B cell (primary cell): ENCODE data around the gene PDZD7. TPM values are rescaled to one million over a fixed set of nuclear protein-coding genes. Genes with fewer than 3 reads are reported as not detected.

Experiments
- ATAC-seq: fragments of 200-7000 bp; cut with Tn5 transposase; one replicate; pipeline ENCODE4 v1.10.0; 2021; ENCODE audit warnings: low read depth, mild to moderate bottlenecking, moderate number of reproducible peaks, moderate library complexity
- CTCF ChIA-PET: fragments of 350-600 bp; sonication (Branson Sonifier 250); formaldehyde crosslinking; loops from one replicate; lab custom pipeline; 2021; ENCODE audit warnings: antibody characterized with exemption, inconsistent platforms; lab: Charles Lee
- POLR2A ChIA-PET: fragments of 350-600 bp; sonication (Branson Sonifier 250); formaldehyde crosslinking; loops from one replicate; lab custom pipeline; 2021; ENCODE audit warnings: antibody characterized with exemption; lab: Charles Lee
- DNase-seq: peaks from one replicate; pipeline ENCODE4 v3.0.0; 2013
- H2AFZ ChIP-seq: 2 replicates; pipeline ENCODE4 v1.6.1; 2012; ENCODE audit warnings: mild to moderate bottlenecking, low read depth, low read length; ENCODE audit not compliant: insufficient read depth, poor library complexity, severe bottlenecking
- H3K27ac ChIP-seq, 2 donors: 1 replicate in 1 of 2; 2 replicates in 1 of 2; pipeline ENCODE4 v1.5.1; 2012 to 2013; ENCODE audit warnings: low read length in 2 of 2, mild to moderate bottlenecking in 2 of 2, moderate library complexity in 1 of 2
- H3K27me3 ChIP-seq, 4 experiments: fragments of 200-600 bp in 1 of 4; sonication (generic) in 1 of 4; replicated peaks in 1 of 4; 1 replicate in 2 of 4; 2 replicates in 2 of 4; pipeline versions ENCODE4 v1.6.1 to v1.7.0; 2013 to 2016; ENCODE audit warnings: low read length in 3 of 4, mild to moderate bottlenecking in 2 of 4, mixed read lengths in 1 of 4, moderate library complexity in 1 of 4; ENCODE audit not compliant: insufficient read depth in 4 of 4, control insufficient read depth in 3 of 4; ENCODE audit errors: control extremely low read depth in 1 of 4
- H3K36me3 ChIP-seq, 2 experiments: replicated peaks in 1 of 2; 1 replicate in 1 of 2; 2 replicates in 1 of 2; pipeline versions ENCODE4 v1.6.1 to v1.7.1; 2013; ENCODE audit warnings: low read length in 1 of 2; ENCODE audit not compliant: insufficient read depth in 2 of 2, control insufficient read depth in 1 of 2; ENCODE audit errors: control extremely low read depth in 1 of 2, extremely low read depth in 1 of 2
- H3K4me1 ChIP-seq, 2 donors: fragments of 200-600 bp in 1 of 2; sonication (generic) in 1 of 2; 1 replicate in 1 of 2; 2 replicates in 1 of 2; pipeline versions ENCODE4 v1.5.1 to v1.6.1; 2013 to 2017; ENCODE audit warnings: low read length in 2 of 2; ENCODE audit not compliant: control insufficient read depth in 2 of 2, insufficient read depth in 2 of 2
- H3K4me2 ChIP-seq: replicated peaks from 2 replicates; pipeline ENCODE3; 2012; ENCODE audit warnings: mild to moderate bottlenecking, low read depth, low read length; ENCODE audit not compliant: poor library complexity, severe bottlenecking
- H3K4me3 ChIP-seq, 5 experiments: fragments of 200-600 bp in 1 of 5; sonication (generic) in 1 of 5; 1 replicate in 3 of 5; 2 replicates in 2 of 5; pipeline versions ENCODE4 v1.5.1 to v1.7.0; 2011 to 2016; ENCODE audit warnings: low read length in 4 of 5, mild to moderate bottlenecking in 4 of 5, low read depth in 2 of 5, control low read depth in 1 of 5, moderate library complexity in 1 of 5; ENCODE audit not compliant: insufficient read depth in 1 of 5; ENCODE audit errors: control extremely low read depth in 1 of 5, extremely low read depth in 1 of 5
- H3K79me2 ChIP-seq: fragments of 200-600 bp; sonication (generic); one replicate; pipeline ENCODE4 v1.6.0; 2016; ENCODE audit warnings: low read length; ENCODE audit not compliant: control insufficient read depth, insufficient read depth
- H3K9ac ChIP-seq: fragments of 200-600 bp; sonication (generic); 2 replicates; pipeline ENCODE4 v1.6.1; 2017; ENCODE audit warnings: mild to moderate bottlenecking, low read length, moderate library complexity
- H3K9me3 ChIP-seq, 3 donors: one replicate each; pipeline versions ENCODE4 v1.6.1 to v1.7.1; 2013; ENCODE audit warnings: low read length in 2 of 3; ENCODE audit not compliant: control insufficient read depth in 2 of 3, insufficient read depth in 1 of 3; ENCODE audit errors: control extremely low read depth in 1 of 3
- H4K20me1 ChIP-seq: 2 replicates; pipeline ENCODE4 v1.6.0; 2012; ENCODE audit warnings: mild to moderate bottlenecking, low read length; ENCODE audit not compliant: insufficient read depth, control insufficient read depth, poor library complexity, severe bottlenecking
- H3K27ac Mint-ChIP-seq: one replicate; pipeline ENCODE4 v1.8.0; 2021; ENCODE audit warnings: mixed read lengths
- H3K27me3 Mint-ChIP-seq: one replicate; pipeline ENCODE4 v1.8.0; 2021; ENCODE audit warnings: mixed read lengths
- H3K4me1 Mint-ChIP-seq: one replicate; pipeline ENCODE4 v1.8.0; 2021; ENCODE audit warnings: mixed read lengths
- H3K4me3 Mint-ChIP-seq: one replicate; pipeline ENCODE4 v1.8.0; 2021; ENCODE audit warnings: mixed read lengths
- H3K9me3 Mint-ChIP-seq: one replicate; pipeline ENCODE4 v1.8.0; 2022; ENCODE audit warnings: mixed read lengths; ENCODE audit not compliant: insufficient read depth
- EZH2 ChIP-seq: IDR thresholded peaks from 2 replicates; pipeline ENCODE4 v1.6.1; 2012; ENCODE audit warnings: borderline replicate concordance, low read depth, mild to moderate bottlenecking, moderate library complexity, low read length; ENCODE audit not compliant: insufficient read depth, poor library complexity, severe bottlenecking
- WGBS: methylation state at CpG from one replicate; pipeline ENCODE4 v1.1.5; 2013; ENCODE audit warnings: missing lambda C conversion rate; ENCODE audit not compliant: insufficient coverage; 5-methylcytosine and 5-hydroxymethylcytosine counted together
- intact Hi-C: fragments of 100-400 bp; cut with micrococcal nuclease; formaldehyde crosslinking; loops from one replicate; pipeline ENCODE4 v1.10.0; 2022
- polyA plus RNA-seq: library from polyadenylated mRNA; depleted of rRNA; stranded (reverse); fragments of >200 nt; gene quantifications from 2 replicates; pipeline ENCODE4 v1.2.3, GENCODE V29; 2012
- total RNA-seq, 2 donors: library from RNA; stranded (reverse); fragments of 120-200 nt in 1 of 2; gene quantifications; 1 replicate in 1 of 2; 2 replicates in 1 of 2; pipeline versions ENCODE4 v1.2.3 to v1.2.4, GENCODE V29; 2013 to 2022
- TF ChIP-seq, protein P1 (sequence below): fragments of 200-600 bp; IDR thresholded peaks from one replicate; pipeline ENCODE4 v1.8.0; 2022; ENCODE audit warnings: antibody characterized with exemption, mild to moderate bottlenecking

Gene PDZD7
- total and polyA plus RNA-seq, 2 donors (not counting 1 experiment from before 2014, with no cell fraction given), result 0.64 to 0.69 TPM

DNA sequence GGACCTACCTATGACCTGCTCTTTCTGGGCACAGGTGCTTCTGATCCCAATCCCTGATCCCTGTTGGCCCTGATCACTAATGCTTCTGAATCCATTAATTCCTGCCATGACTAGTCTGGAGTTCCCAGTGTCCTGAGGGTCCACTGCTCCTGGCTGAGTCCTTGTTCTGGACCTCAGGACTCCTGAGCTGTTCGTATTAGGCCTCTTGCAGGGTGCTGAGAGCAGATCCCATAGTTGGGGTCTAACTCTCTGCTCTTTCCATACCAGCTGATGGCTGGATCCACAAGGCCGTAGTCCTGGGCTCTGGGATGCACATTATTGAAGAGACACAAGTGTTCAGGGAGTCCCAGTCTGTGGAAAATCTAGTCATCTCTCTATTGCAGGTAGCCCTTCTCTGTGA is 50.6 kb downstream of the PDZD7 start:
- POLR2A ChIA-PET, result no interaction called here
- ATAC-seq, result no peak

DNA sequence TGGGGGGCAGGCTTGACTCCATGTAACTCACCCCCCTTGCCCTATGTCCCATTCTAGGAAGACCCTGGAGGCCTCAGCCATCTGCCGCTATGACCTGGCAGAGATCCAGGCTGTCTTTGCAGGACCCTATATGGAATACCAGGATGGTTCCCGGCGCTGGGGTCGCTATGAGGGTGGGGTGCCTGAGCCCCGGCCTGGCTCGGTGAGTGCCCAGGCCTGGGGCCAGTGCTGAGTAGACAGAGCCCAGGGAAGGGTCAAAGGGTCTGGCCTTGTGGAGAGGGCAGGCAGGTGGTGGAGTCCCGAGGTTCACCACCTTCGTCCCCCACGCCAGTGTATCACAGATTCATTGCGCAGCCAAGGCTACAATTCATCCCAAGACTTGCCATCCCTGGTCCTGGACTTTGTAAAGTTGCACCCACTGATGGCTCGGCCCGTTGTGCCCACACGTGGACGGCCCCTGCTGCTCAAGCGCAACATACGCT is 51.1 kb downstream of the PDZD7 start:
- no peaks in the 10 kb centered on the region for H3K4me1 ChIP-seq
- no peaks in the 10 kb centered on the region for H3K4me1 Mint-ChIP-seq
- no peaks in the 10 kb centered on the region for H3K27me3 Mint-ChIP-seq
- no peaks in the 10 kb centered on the region for H3K79me2 ChIP-seq
- TF ChIP-seq, protein P1, sequence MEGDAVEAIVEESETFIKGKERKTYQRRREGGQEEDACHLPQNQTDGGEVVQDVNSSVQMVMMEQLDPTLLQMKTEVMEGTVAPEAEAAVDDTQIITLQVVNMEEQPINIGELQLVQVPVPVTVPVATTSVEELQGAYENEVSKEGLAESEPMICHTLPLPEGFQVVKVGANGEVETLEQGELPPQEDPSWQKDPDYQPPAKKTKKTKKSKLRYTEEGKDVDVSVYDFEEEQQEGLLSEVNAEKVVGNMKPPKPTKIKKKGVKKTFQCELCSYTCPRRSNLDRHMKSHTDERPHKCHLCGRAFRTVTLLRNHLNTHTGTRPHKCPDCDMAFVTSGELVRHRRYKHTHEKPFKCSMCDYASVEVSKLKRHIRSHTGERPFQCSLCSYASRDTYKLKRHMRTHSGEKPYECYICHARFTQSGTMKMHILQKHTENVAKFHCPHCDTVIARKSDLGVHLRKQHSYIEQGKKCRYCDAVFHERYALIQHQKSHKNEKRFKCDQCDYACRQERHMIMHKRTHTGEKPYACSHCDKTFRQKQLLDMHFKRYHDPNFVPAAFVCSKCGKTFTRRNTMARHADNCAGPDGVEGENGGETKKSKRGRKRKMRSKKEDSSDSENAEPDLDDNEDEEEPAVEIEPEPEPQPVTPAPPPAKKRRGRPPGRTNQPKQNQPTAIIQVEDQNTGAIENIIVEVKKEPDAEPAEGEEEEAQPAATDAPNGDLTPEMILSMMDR, result no peak
- TF ChIP-seq EZH2, result no peak
- ChIA-PET CTCF (interaction anchor here (1.3 kb wide), 1 partner anchor 11 kb away, joined by 3 read pairs; the partner anchor contains the start of gene SEMA4G), POLR2A (no interaction called here)
- ATAC-seq (no peak), DNase-seq (no peak)
- H3K36me3 ChIP-seq, result peaks cover 0 to 30% of the 10 kb centered on the region in 2 experiments
- no peaks in the 10 kb centered on the region for H4K20me1 ChIP-seq
- no peak overlapping the region for H3K4me2 ChIP-seq
- H3K4me3 ChIP-seq, result no peak overlapping the region
- H3K27me3 ChIP-seq, result no peaks in the 10 kb centered on the region
- H3K27ac ChIP-seq, result no peak overlapping the region
- H3K9me3 Mint-ChIP-seq, result no peaks in the 10 kb centered on the region
- intact Hi-C loops, result no loop called here
- no peaks in the 10 kb centered on the region for H3K9me3 ChIP-seq
- H3K27ac Mint-ChIP-seq, result no peak overlapping the region
- WGBS, result 98% methylated on average over 16 of the region's 16 CpGs
- no peak overlapping the region for H3K4me3 Mint-ChIP-seq
- no peak overlapping the region for H2AFZ ChIP-seq
- H3K9ac ChIP-seq, result no peak overlapping the region

More for the DNA sequence above, 50.6 kb downstream of the PDZD7 start:
- no peaks in the 10 kb centered on the region for H3K9me3 Mint-ChIP-seq
- H3K4me1 ChIP-seq, result no peaks in the 10 kb centered on the region
- H3K27ac Mint-ChIP-seq, result no peak overlapping the region
- no peak overlapping the region for H3K4me3 ChIP-seq
- TF ChIP-seq, protein P1, result no peak
- no peak for TF ChIP-seq EZH2
- no peak overlapping the region for H3K4me2 ChIP-seq
- no peak overlapping the region for H3K4me3 Mint-ChIP-seq
- H3K9me3 ChIP-seq, result no peaks in the 10 kb centered on the region
- no peaks in the 10 kb centered on the region for H4K20me1 ChIP-seq
- CTCF ChIA-PET, result interaction anchor here (1.3 kb wide), 1 partner anchor 12 kb away, joined by 3 read pairs; the partner anchor contains the start of gene SEMA4G
- H3K4me1 Mint-ChIP-seq, result no peaks in the 10 kb centered on the region
- H3K27ac ChIP-seq, result no peak overlapping the region
- H2AFZ ChIP-seq, result no peak overlapping the region
- H3K36me3 ChIP-seq, result peaks cover 0 to 30% of the 10 kb centered on the region in 2 experiments
- H3K79me2 ChIP-seq, result no peaks in the 10 kb centered on the region
- no peaks in the 10 kb centered on the region for H3K27me3 Mint-ChIP-seq
- H3K27me3 ChIP-seq, result no peaks in the 10 kb centered on the region
- DNase-seq, result no peak
- H3K9ac ChIP-seq, result no peak overlapping the region
- intact Hi-C loops, result no loop called here
- WGBS, result 100% methylated on average over 2 of the region's 2 CpGs
